22Rv1 (cell line): ENCODE measurements around the gene CACNA2D2.

Experiments
- H3K27ac ChIP-seq: fragments of 450-650 bp; 2 replicates; pipeline ENCODE4 v1.5.1; 2017
- ZFX ChIP-seq: fragments of 450-650 bp; IDR thresholded peaks from 2 replicates; pipeline ENCODE4 v1.6.1; 2017; ENCODE audit warnings: antibody characterized with exemption, borderline replicate concordance
- TF ChIP-seq, protein P1 (sequence below): fragments of 450-650 bp; IDR thresholded peaks from 2 replicates; pipeline ENCODE4 v1.5.1; 2017; ENCODE audit warnings: mild to moderate bottlenecking

The CACNA2D2 gene

DNA sequence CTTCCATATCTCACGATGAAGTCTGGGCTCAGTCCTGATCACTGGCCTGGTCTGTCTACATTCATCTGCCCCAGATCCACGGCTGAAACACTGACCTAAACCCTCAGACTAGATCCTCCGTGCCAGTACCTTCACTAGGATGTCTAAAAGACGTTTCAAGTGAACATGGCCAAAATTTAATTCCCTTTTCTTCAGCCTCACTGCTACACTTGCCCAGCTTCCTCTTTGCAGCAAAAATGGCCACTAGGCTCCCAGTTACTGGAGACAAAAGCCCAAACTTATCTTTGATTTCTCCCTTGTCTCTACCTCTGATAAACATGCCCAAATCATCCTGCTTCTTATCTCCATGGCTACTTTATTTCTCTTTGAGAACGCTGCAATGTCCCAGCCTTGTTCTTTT is 164.5 kb downstream of the CACNA2D2 start:
- TF ChIP-seq ZFX: no peak
- TF ChIP-seq, protein P1, sequence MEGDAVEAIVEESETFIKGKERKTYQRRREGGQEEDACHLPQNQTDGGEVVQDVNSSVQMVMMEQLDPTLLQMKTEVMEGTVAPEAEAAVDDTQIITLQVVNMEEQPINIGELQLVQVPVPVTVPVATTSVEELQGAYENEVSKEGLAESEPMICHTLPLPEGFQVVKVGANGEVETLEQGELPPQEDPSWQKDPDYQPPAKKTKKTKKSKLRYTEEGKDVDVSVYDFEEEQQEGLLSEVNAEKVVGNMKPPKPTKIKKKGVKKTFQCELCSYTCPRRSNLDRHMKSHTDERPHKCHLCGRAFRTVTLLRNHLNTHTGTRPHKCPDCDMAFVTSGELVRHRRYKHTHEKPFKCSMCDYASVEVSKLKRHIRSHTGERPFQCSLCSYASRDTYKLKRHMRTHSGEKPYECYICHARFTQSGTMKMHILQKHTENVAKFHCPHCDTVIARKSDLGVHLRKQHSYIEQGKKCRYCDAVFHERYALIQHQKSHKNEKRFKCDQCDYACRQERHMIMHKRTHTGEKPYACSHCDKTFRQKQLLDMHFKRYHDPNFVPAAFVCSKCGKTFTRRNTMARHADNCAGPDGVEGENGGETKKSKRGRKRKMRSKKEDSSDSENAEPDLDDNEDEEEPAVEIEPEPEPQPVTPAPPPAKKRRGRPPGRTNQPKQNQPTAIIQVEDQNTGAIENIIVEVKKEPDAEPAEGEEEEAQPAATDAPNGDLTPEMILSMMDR: no peak
- H3K27ac ChIP-seq: peak overlapping the region; percentile 90; the same call in 1 of the 2 replicates

DNA sequence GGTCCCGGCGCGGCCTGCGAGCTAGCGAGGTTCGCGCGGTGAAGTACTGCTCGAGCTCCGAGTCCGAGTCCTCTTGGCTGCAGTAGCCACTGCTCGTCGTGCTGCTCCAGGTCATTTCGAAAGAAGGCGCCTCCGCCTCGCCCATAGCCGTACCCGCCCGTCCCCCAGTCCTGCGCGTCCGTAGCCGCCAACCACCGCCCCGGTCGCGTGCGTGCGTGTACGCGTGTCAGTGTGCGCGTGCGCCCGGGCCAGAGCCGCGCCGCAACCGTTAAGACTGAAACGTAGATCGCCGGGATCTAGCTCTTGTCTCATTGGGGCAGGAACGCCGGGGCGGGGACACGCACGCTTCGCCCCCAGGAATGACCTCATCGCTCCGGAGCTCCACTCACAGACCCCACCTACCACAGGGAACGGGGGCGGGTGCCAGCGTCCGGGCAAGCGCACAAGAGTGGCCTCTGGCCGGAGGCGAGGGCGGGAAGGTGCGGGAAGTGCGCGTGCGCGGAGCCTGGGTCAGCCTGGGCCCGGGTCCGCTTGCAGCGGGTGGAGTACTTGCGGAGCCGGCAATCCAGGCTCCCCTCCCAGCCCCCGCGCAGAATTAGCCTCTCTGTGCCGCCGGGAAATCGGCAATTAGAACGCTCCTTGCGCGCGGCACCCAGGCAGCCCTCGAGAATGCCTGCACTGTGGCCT is 166.1 kb downstream of the CACNA2D2 start:
- H3K27ac ChIP-seq: peak overlapping the region; percentile 90
- TF ChIP-seq, protein P1: no peak
- TF ChIP-seq ZFX: no peak

DNA sequence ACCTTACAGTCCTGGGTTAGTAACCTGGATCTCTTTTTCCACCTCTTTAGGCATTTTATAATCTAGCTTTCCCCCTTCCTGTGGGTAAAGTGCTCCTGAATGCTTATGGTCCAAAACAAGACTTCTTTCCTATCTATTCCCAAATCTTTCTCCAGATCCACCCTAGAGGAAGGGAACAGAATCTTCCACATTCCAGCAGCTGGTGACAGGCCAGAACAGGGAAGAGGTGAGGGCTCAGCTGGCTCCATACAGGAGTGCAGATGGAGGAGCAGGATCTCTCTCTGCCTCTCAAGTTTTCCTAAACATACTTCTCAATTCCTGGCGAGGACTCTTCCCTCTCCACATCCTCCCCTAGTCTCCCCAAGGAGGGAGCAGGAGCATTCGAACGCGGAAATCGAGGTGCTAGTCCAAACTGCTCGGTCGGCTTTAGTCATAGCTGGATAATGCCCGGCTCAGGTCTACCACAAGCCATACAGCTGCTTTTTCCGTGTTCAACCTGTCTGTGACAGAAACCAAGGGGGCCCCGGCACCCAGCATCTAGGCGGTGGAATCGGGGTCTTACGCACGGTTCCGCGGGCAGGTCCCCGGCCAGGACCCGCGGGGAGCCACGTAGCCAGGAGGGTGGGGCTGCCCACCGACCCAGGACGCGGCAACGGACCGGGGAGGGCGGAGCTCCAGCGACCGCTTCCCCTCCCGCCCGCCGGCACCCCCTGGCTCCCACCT is 166.8 kb downstream of the CACNA2D2 start:
- TF ChIP-seq, protein P1: no peak
- TF ChIP-seq ZFX: no peak
- H3K27ac ChIP-seq: peak overlapping the region; percentile 90

DNA sequence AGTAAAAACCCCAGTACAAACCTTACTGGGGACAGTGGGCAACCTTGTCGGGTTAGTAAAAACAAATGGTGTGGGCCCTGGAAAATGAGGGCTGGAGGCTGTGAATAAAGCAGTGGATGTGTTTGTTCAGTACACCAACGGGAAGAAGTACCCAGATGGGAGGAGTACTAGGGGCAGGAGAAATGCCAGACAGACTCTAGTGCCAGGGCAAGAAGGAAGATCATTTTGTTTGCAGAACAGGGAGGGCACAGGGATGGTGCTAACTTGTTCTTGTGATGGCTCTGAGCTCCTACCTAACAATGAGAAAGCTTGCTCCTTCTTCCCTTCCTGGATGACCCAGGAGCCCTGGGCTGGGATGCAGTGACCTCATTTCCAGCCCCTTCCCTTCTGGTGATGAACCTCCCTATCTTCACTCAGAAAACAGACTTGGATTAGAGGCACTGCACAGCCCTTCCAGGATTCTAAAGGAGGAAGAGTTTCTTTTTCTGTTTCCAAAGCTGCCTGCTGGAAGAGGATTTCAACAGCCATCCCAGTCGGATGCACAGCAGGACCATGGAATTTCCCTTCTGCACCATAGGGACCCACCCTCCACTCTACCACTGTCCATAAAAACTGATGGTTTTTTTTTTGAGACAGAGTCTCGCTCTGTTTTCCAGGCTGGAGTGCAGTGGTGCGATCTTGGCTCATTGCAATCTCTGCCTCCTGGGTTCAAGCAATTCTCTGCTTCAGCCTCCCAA is 168.9 kb downstream of the CACNA2D2 start:
- H3K27ac ChIP-seq: peak overlapping the region; percentile 90
- no peak for TF ChIP-seq ZFX
- TF ChIP-seq, protein P1: no peak

DNA sequence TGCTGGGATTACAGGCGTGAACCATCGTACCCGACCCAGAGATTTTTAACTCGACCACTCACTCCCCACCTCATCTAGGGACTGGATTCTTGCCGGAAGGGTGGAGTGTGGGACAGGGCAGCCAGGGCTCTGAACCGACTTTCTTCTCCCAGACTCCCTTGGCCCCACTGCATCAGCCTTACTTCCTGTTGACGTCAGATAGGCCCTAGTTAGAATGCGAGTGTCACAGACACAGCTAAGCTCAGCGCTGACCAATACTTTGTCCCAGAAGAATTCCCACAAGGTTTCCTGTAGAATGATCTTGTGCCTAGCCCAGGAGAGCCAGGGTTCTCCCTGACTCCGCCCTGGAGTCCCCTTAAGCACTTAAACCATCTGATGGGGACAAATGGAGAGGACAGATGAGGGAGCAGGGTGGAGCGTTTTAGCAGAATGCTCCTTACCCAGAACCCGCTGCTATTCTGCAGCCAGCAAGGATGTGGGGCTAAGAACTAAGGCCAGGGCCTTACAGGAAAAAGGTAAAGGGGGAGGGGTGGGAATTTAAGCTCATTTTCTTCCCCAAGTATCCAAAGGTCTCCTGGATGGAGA is 169.6 kb downstream of the CACNA2D2 start:
- H3K27ac ChIP-seq: no peak overlapping the region
- TF ChIP-seq ZFX: no peak
- TF ChIP-seq, protein P1: no peak

DNA sequence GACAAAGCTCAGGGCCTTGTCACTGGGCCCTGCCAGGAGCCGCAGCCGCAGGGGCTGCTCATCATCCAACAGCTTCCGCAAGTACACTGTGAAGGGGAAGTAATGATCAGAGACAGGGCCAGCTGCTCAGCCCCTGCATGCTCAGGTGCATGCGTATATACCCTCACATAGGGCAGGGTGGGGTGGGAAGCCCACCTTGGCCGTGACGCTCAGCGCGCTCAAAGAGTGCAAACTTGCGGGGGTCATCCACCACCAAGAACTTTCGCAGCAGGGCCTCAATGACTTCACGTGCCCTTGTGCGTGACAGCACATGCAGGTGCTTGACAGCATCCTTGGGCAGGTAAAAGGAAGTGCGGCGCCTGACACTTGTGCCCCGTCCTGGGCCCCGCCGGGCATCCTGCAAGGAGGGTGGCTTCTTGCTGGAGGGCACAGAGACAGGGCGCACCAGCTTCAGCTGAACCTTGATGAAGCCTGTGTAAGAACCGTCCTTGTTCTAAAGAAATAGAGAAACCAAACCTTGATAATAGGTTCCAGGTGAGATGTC is 172.0 kb downstream of the CACNA2D2 start:
- TF ChIP-seq, protein P1: no peak
- TF ChIP-seq ZFX: no peak
- H3K27ac ChIP-seq: no peak overlapping the region
